Fibroblast of skin of abdomen (primary cell): Measurements from ENCODE around the gene TBXAS1.
"Not testable (repeated sequence)": the region's sequence is repeated elsewhere in the genome, so short reads cannot be mapped to it uniquely, and the experiment has no call there.

Experiments
- DNase-seq: peaks from one replicate; pipeline ENCODE4 v3.0.0-alpha.2; 2013

TBXAS1 gene

GRCh38 chr7:139827042-139827441 lies 2.0 kb upstream of the TBXAS1 start:
- no peak for DNase-seq

- DNase-seq, result no peak
Measured at GRCh38 chr7:139828446-139828845, 618 bp upstream of the TBXAS1 start.

- DNase-seq, result no peak
Measured at GRCh38 chr7:139829775-139830117, 682 bp downstream of the TBXAS1 start.

- DNase-seq, result no peak
Measured at GRCh38 chr7:139830292-139830691, 1.2 kb downstream of the TBXAS1 start.

- no peak for DNase-seq
Measured at GRCh38 chr7:139830782-139831501, 1.9 kb downstream of the TBXAS1 start.

- DNase-seq, result not testable (repeated sequence)
Measured at GRCh38 chr7:139835848-139836247, 6.8 kb downstream of the TBXAS1 start.

- DNase-seq, result not testable (repeated sequence)
Measured at GRCh38 chr7:139837291-139837690, 8.2 kb downstream of the TBXAS1 start.

- no peak for DNase-seq
Measured at GRCh38 chr7:139838276-139838675, 9.2 kb downstream of the TBXAS1 start.

GRCh38 chr7:139838876-139839275 lies 9.8 kb downstream of the TBXAS1 start:
- DNase-seq, result no peak

- no peak for DNase-seq
Measured at GRCh38 chr7:139840776-139841175, 11.7 kb downstream of the TBXAS1 start.

GRCh38 chr7:139842401-139843210 lies 13.5 kb downstream of the TBXAS1 start:
- no peak for DNase-seq

GRCh38 chr7:139843211-139843537 lies 14.1 kb downstream of the TBXAS1 start:
- not testable (repeated sequence) for DNase-seq

GRCh38 chr7:139844779-139845442 lies 15.8 kb downstream of the TBXAS1 start:
- DNase-seq, result no peak

GRCh38 chr7:139845443-139845805 lies 16.4 kb downstream of the TBXAS1 start:
- no peak for DNase-seq

- no peak for DNase-seq
Measured at GRCh38 chr7:139846297-139846696, 17.2 kb downstream of the TBXAS1 start.

GRCh38 chr7:139848274-139848673 lies 19.2 kb downstream of the TBXAS1 start:
- DNase-seq, result no peak

GRCh38 chr7:139850906-139851305 lies 21.8 kb downstream of the TBXAS1 start:
- DNase-seq, result no peak

GRCh38 chr7:139851770-139852481 lies 22.9 kb downstream of the TBXAS1 start:
- DNase-seq, result no peak

- DNase-seq, result no peak
Measured at GRCh38 chr7:139852482-139852845, 23.4 kb downstream of the TBXAS1 start.

GRCh38 chr7:139853506-139854123 lies 24.6 kb downstream of the TBXAS1 start:
- no peak for DNase-seq

GRCh38 chr7:139854124-139854511 lies 25.1 kb downstream of the TBXAS1 start:
- peak; percentile 22 for DNase-seq

GRCh38 chr7:139854803-139855497 lies 25.9 kb downstream of the TBXAS1 start:
- no peak for DNase-seq
